ENCODE results near the gene GPC2. TPM values are rescaled to one million over a fixed set of nuclear protein-coding genes. Genes with fewer than 3 reads are reported as not detected.

The GPC2 gene
- 0.72 and 1.2 TPM in 2 replicates for total RNA-seq (2014; rRNA removed; shearing (Covaris generic))

GRCh38 chr7:100177045-100178001, at the start of gene GPC2, which contains the start of gene STAG3:
GPC2 (minus strand) TSS chr7:100177381; CDS start chr7:100177199, 182 bp downstream.
STAG3 (plus strand) TSS chr7:100177918; CDS start chr7:100180557, 2,639 bp downstream.

GRCh38 chr7:100219801-100220585, 42.8 kb upstream of the GPC2 start, which contains the start of gene PVRIG:
PVRIG (plus strand) TSS chr7:100219949; CDS start chr7:100219971, 22 bp downstream.

GRCh38 chr7:100158229-100159098, 18.7 kb downstream of the GPC2 start, which contains the start of gene TRAPPC14:
TRAPPC14 (minus strand) TSS chr7:100158723; CDS start chr7:100158499, 224 bp downstream.

GRCh38 chr7:100148559-100149328, 28.4 kb downstream of the GPC2 start, which contains the start of gene LAMTOR4:
LAMTOR4 (plus strand) TSS chr7:100148918; CDS start chr7:100148973, 55 bp downstream.

GRCh38 chr7:100126931-100127865, 50.0 kb downstream of the GPC2 start, which contains the start of gene MBLAC1:
MBLAC1 (plus strand) TSS chr7:100126967; CDS start chr7:100127396, 429 bp downstream.

Other genes starting within 250 kb of the GPC2 start
- 0.32 TPM in 1 of 2 replicates, not detected in the other for gene GJC3, start 247.8 kb downstream of the GPC2 start, total RNA-seq (2014; rRNA removed; shearing (Covaris generic))
- gene AZGP1, start 201.3 kb downstream of the GPC2 start, total RNA-seq (2014; rRNA removed; shearing (Covaris generic)) = 24.6 and 29.4 TPM in 2 replicates
- gene ZKSCAN1, start 161.8 kb downstream of the GPC2 start, total RNA-seq (2014; rRNA removed; shearing (Covaris generic)) = 23.1 and 27.5 TPM in 2 replicates
- gene ZSCAN21, start 127.6 kb downstream of the GPC2 start, total RNA-seq (2014; rRNA removed; shearing (Covaris generic)) = 11.2 and 14.6 TPM in 2 replicates
- 28.2 and 28.8 TPM in 2 replicates for gene ZNF3, start 95.7 kb downstream of the GPC2 start, total RNA-seq (2014; rRNA removed; shearing (Covaris generic))
- gene COPS6, start 88.4 kb downstream of the GPC2 start, total RNA-seq (2014; rRNA removed; shearing (Covaris generic)) = 98.4 and 100 TPM in 2 replicates
- gene MCM7, start 76.0 kb downstream of the GPC2 start, total RNA-seq (2014; rRNA removed; shearing (Covaris generic)) = 387 and 408 TPM in 2 replicates
- 22.2 and 36.8 TPM in 2 replicates for gene AP4M1, start 75.7 kb downstream of the GPC2 start, total RNA-seq (2014; rRNA removed; shearing (Covaris generic))
- 37.5 and 39.6 TPM in 2 replicates for gene TAF6, start 58.0 kb downstream of the GPC2 start, total RNA-seq (2014; rRNA removed; shearing (Covaris generic))
- gene CNPY4, start 57.7 kb downstream of the GPC2 start, total RNA-seq (2014; rRNA removed; shearing (Covaris generic)) = 17.3 and 20.6 TPM in 2 replicates
- 4.8 and 6.3 TPM in 2 replicates for gene MBLAC1, start 50.4 kb downstream of the GPC2 start, total RNA-seq (2014; rRNA removed; shearing (Covaris generic))
- gene LAMTOR4, start 28.5 kb downstream of the GPC2 start, total RNA-seq (2014; rRNA removed; shearing (Covaris generic)) = 172 and 196 TPM in 2 replicates
- 17.1 and 26.5 TPM in 2 replicates for gene TRAPPC14, start 18.7 kb downstream of the GPC2 start, total RNA-seq (2014; rRNA removed; shearing (Covaris generic))
- gene GAL3ST4, start 8.8 kb downstream of the GPC2 start, total RNA-seq (2014; rRNA removed; shearing (Covaris generic)) = 1.6 and 2.2 TPM in 2 replicates
- 0.45 and 1.2 TPM in 2 replicates for gene STAG3, start 537 bp upstream of the GPC2 start, total RNA-seq (2014; rRNA removed; shearing (Covaris generic))
- gene PVRIG, start 42.6 kb upstream of the GPC2 start, total RNA-seq (2014; rRNA removed; shearing (Covaris generic)) = not detected in 2 replicates
- not detected in 2 replicates for gene SPDYE3, start 130.3 kb upstream of the GPC2 start, total RNA-seq (2014; rRNA removed; shearing (Covaris generic))
- 31.3 and 37.6 TPM in 2 replicates for gene PILRB, start 180.7 kb upstream of the GPC2 start, total RNA-seq (2014; rRNA removed; shearing (Covaris generic))
- gene PILRA, start 196.1 kb upstream of the GPC2 start, total RNA-seq (2014; rRNA removed; shearing (Covaris generic)) = 0.24 and 0.45 TPM in 2 replicates